AG04449 (cell line): ENCODE data around the gene SRPRB.

Experiments
- CTCF ChIA-PET: fragments of 350-600 bp; formaldehyde crosslinking; extraction: SDS; loops from one replicate; lab custom pipeline; 2021; ENCODE audit warnings: antibody characterized with exemption; lab: Yijun Ruan, JAX
- POLR2A ChIA-PET: fragments of 400-600, 350-600 bp; formaldehyde crosslinking; extraction: SDS; loops from one replicate; lab custom pipeline; 2020; ENCODE audit warnings: antibody characterized with exemption, inconsistent platforms; lab: Yijun Ruan, JAX
- DNase-seq: peaks from one replicate; pipeline ENCODE4 v3.0.0-alpha.2; 2010; ENCODE audit warnings: low read depth, low spot score
- H3K4me3 ChIP-seq: 2 replicates; pipeline ENCODE4 v1.5.1; 2011; ENCODE audit warnings: low read depth, mild to moderate bottlenecking, control low read depth, low read length
- CTCF ChIP-seq: IDR thresholded peaks from one replicate; pipeline ENCODE4 v1.5.1; 2011; ENCODE audit warnings: mild to moderate bottlenecking, moderate library complexity, low read length, control low read depth, inconsistent platforms; ENCODE audit not compliant: insufficient read depth; ENCODE audit errors: missing control alignments

Gene SRPRB

GRCh38 chr3:133821767-133822638 is 16.4 kb downstream of the SRPRB start:
- CTCF ChIA-PET = interaction anchor here (0.8 to 4.8 kb wide), 4 partner anchors 49 to 391 kb away, joined by 3 to 31 read pairs (median 13); no protein-coding TSS in a partner anchor

GRCh38 chr3:133824961-133825485 is 19.4 kb downstream of the SRPRB start:
- no peak for DNase-seq
- ChIA-PET POLR2A (no interaction called here), CTCF (no interaction called here)
- no peak overlapping the region for H3K4me3 ChIP-seq
- no peak for TF ChIP-seq CTCF

More at GRCh38 chr3:133821767-133822638, 16.4 kb downstream of the SRPRB start:
- no peak overlapping the region for H3K4me3 ChIP-seq
- POLR2A ChIA-PET = interaction anchor here (0.5 kb wide), 1 partner anchor 22 kb away, joined by 3 read pairs; no protein-coding TSS in a partner anchor
- TF ChIP-seq CTCF = no peak
- DNase-seq = no peak

- H3K4me3 ChIP-seq = no peak overlapping the region
- DNase-seq = no peak
- POLR2A ChIA-PET = no interaction called here
- CTCF ChIA-PET = no interaction called here
- no peak for TF ChIP-seq CTCF
These were observed 20.5 kb downstream of the SRPRB start for GRCh38 chr3:133825969-133826727.

- DNase-seq = no peak
- ChIA-PET CTCF (interaction anchor here (4.1 kb wide), 1 partner anchor 9 kb away, joined by 18 read pairs; no protein-coding TSS in a partner anchor), POLR2A (no interaction called here)
- H3K4me3 ChIP-seq = no peak overlapping the region
- no peak for TF ChIP-seq CTCF
These were observed 21.5 kb downstream of the SRPRB start for GRCh38 chr3:133827136-133827535.

- TF ChIP-seq CTCF = no peak
- DNase-seq = no peak
- ChIA-PET POLR2A (no interaction called here), CTCF (interaction anchor here (4.1 kb wide), 1 partner anchor 10 kb away, joined by 18 read pairs; no protein-coding TSS in a partner anchor)
- H3K4me3 ChIP-seq = no peak overlapping the region
These were observed 22.1 kb downstream of the SRPRB start for GRCh38 chr3:133827684-133828083.
